KMS-11 (cell line): ENCODE measurements around the gene MMP28.

Experiments used
- H2AFZ ChIP-seq: fragments of 200-600 bp; sonication (generic); 2 replicates; pipeline ENCODE4 v1.6.1; 2016; ENCODE audit warnings: antibody characterized with exemption, mixed run types, low read depth
- H3K27ac ChIP-seq: fragments of 200-600 bp; sonication (generic); 2 replicates; pipeline ENCODE4 v1.6.1; 2016; ENCODE audit warnings: mild to moderate bottlenecking, mixed run types
- H3K27me3 ChIP-seq: fragments of 200-600 bp; sonication (generic); 2 replicates; pipeline ENCODE4 v1.6.1; 2017; ENCODE audit warnings: mild to moderate bottlenecking, low read depth, mixed run types, moderate library complexity; ENCODE audit not compliant: insufficient read depth
- H3K36me3 ChIP-seq: fragments of 200-600 bp; sonication (generic); 2 replicates; pipeline ENCODE4 v1.6.1; 2017; ENCODE audit warnings: mild to moderate bottlenecking, mixed run types; ENCODE audit not compliant: insufficient read depth
- H3K4me1 ChIP-seq: fragments of 200-600 bp; sonication (generic); 2 replicates; pipeline ENCODE4 v1.6.1; 2016; ENCODE audit warnings: mild to moderate bottlenecking, low read depth, mixed run types; ENCODE audit not compliant: poor library complexity, severe bottlenecking
- H3K4me2 ChIP-seq: fragments of 200-600 bp; sonication (generic); 2 replicates; pipeline ENCODE4 v1.7.0; 2016; ENCODE audit warnings: mild to moderate bottlenecking, mixed run types
- H3K4me3 ChIP-seq: fragments of 200-600 bp; sonication (generic); IDR thresholded peaks from 2 replicates; pipeline ENCODE4 v1.6.1; 2017; ENCODE audit warnings: low read depth, low read length, mixed read lengths; ENCODE audit not compliant: insufficient read depth
- H3K79me2 ChIP-seq: fragments of 200-600 bp; sonication (generic); 2 replicates; pipeline ENCODE4 v1.6.1; 2016; ENCODE audit warnings: low read depth, mixed run types; ENCODE audit not compliant: insufficient read depth
- H3K9ac ChIP-seq: fragments of 200-600 bp; sonication (generic); 2 replicates; pipeline ENCODE4 v1.6.1; 2016; ENCODE audit warnings: mild to moderate bottlenecking, mixed run types
- H4K20me1 ChIP-seq: fragments of 200-600 bp; sonication (generic); 2 replicates; pipeline ENCODE4 v1.6.1; 2016; ENCODE audit warnings: mild to moderate bottlenecking, mixed run types; ENCODE audit not compliant: insufficient read depth
- CTCF ChIP-seq: fragments of 200-600 bp; sonication (generic); conservative IDR thresholded peaks from 2 replicates; pipeline ENCODE4 v1.6.1; 2017; ENCODE audit warnings: low read depth, mild to moderate bottlenecking, antibody characterized with exemption, low read length, moderate library complexity, mixed read lengths

Gene MMP28

GRCh38 chr17:35841505-35841904, 46.1 kb upstream of the MMP28 start:
- Histone ChIP-seq H3K27ac (no peak overlapping the region), H3K4me2 (no peak overlapping the region), H4K20me1 (no peaks in the 10 kb centered on the region)

GRCh38 chr17:35841101-35841500, 45.7 kb upstream of the MMP28 start:
- TF ChIP-seq CTCF = no peak
- no peaks in the 10 kb centered on the region for H4K20me1 ChIP-seq
- peaks cover 8% of the 10 kb centered on the region for H3K4me1 ChIP-seq
- peaks cover 15% of the 10 kb centered on the region; the same call in 1 of the 2 replicates for H3K36me3 ChIP-seq
- no peak overlapping the region for H3K4me2 ChIP-seq
- H3K27me3 ChIP-seq = no peaks in the 10 kb centered on the region
- H3K79me2 ChIP-seq = no peaks in the 10 kb centered on the region; the same call in 1 of the 2 replicates
- H2AFZ ChIP-seq = no peak overlapping the region
- H3K27ac ChIP-seq = no peak overlapping the region
- H3K9ac ChIP-seq = no peak overlapping the region
- no peak overlapping the region for H3K4me3 ChIP-seq

More at GRCh38 chr17:35841505-35841904, 46.1 kb upstream of the MMP28 start:
- Histone ChIP-seq H3K4me1 (peaks cover 8% of the 10 kb centered on the region), H2AFZ (no peak overlapping the region), H3K27me3 (no peaks in the 10 kb centered on the region), H3K79me2 (no peaks in the 10 kb centered on the region; the same call in 1 of the 2 replicates), H3K4me3 (no peak overlapping the region), H3K9ac (no peak overlapping the region), H3K36me3 (peaks cover 11% of the 10 kb centered on the region; the same call in 1 of the 2 replicates)
- no peak for TF ChIP-seq CTCF

- H3K27ac ChIP-seq = no peak overlapping the region
- H3K27me3 ChIP-seq = no peaks in the 10 kb centered on the region
- H3K9ac ChIP-seq = no peak overlapping the region
- H2AFZ ChIP-seq = no peak overlapping the region
- no peak for TF ChIP-seq CTCF
- H3K4me3 ChIP-seq = no peak overlapping the region
- no peak overlapping the region for H3K4me2 ChIP-seq
- peaks cover 20% of the 10 kb centered on the region; the same call in 1 of the 2 replicates for H3K79me2 ChIP-seq
- H3K4me1 ChIP-seq = no peaks in the 10 kb centered on the region
- 0 out of 2 replicates have a peak, but pooled peaks cover 2% of the 10 kb centered on the region for H4K20me1 ChIP-seq
- H3K36me3 ChIP-seq = 0 out of 2 replicates have a peak, but pooled peaks cover 10% of the 10 kb centered on the region
Observed at GRCh38 chr17:35825206-35825605, 29.8 kb upstream of the MMP28 start.

GRCh38 chr17:35821308-35821707, 25.9 kb upstream of the MMP28 start:
- no peak for TF ChIP-seq CTCF
- H3K79me2 ChIP-seq = peaks cover 58% of the 10 kb centered on the region; the same call in 1 of the 2 replicates
- H3K4me1 ChIP-seq = no peaks in the 10 kb centered on the region
- H3K36me3 ChIP-seq = 0 out of 2 replicates have a peak, but pooled peaks cover 10% of the 10 kb centered on the region
- 0 out of 2 replicates have a peak, but pooled peaks cover 2% of the 10 kb centered on the region for H4K20me1 ChIP-seq
- no peak overlapping the region for H3K4me3 ChIP-seq
- no peak overlapping the region for H2AFZ ChIP-seq
- H3K27ac ChIP-seq = no peak overlapping the region
- H3K27me3 ChIP-seq = no peaks in the 10 kb centered on the region
- H3K4me2 ChIP-seq = no peak overlapping the region
- H3K9ac ChIP-seq = no peak overlapping the region
